GM18517 (cell line): Measurements from ENCODE around the gene SHLD3.
A peak's percentile ranks its signal among the peaks of the same experiment; 100 is the strongest.
"Not testable (repeated sequence)": the region's sequence is repeated elsewhere in the genome, so short reads cannot be mapped to it uniquely, and the experiment has no call there.

Experiments used
- ATAC-seq: cut with Tn5 transposase; IDR thresholded peaks from one replicate; pipeline ENCODE4 v1.9.1; 2021; ENCODE audit warnings: mild to moderate bottlenecking, moderate library complexity; ENCODE audit not compliant: unreplicated experiment

The SHLD3 gene, protein sequence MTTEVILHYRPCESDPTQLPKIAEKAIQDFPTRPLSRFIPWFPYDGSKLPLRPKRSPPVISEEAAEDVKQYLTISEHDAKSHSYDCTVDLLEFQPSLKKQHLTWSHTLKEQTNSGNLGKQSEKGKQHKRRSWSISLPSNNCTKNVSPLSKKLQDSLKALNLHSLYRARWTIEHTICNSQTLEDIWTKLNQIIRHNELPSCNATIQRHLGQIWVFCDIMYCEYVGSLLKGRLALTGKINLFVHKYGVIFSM

GRCh38 chr5:65624571-65625555 is at the start of gene SHLD3, which contains the start of gene TRAPPC13:
SHLD3 (plus strand) TSS chr5:65625027; CDS start chr5:65629588, 4,561 bp downstream.
TRAPPC13 (plus strand) TSS chr5:65625027; CDS start chr5:65625061, 34 bp downstream.
- ATAC-seq = peak; percentile 78

DNA sequence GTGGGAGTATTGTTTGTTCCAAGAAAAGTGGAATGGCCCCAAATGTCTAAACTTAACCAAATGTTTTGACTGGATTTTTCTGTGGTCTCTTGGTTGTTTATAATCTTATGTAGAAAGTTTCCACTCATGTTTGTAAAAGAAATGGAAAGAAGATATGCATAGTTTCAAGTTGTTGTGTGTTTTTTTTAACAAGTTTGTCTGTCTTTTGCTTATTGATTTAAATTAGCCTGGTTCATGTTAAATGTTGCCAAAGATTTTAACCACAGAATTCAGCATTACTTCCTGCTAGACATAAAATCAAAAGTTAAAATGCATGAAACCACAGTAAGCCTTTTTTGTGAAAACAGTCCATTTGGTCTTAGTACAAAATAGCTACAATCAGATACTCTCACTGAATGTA is 47.7 kb upstream of the SHLD3 start:
- ATAC-seq = no peak

DNA sequence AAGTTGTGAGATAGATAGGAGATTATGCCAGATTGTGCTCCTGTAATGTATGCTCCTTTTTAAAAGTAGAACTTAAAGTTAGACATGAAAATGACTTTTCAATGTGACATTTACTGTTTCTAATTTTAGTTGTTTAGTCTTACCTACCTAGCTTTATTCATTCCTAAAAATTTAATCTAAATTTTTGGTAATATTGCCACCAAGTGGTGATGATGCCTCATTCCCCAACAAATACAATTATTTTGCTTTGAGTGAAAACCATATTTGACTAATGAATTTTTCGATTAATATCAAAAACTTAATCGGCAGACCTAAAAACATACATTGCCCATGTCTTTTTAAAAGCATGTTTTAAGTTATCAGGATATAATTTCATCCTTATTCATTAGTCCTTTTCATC is 36.1 kb upstream of the SHLD3 start:
- no peak for ATAC-seq

DNA sequence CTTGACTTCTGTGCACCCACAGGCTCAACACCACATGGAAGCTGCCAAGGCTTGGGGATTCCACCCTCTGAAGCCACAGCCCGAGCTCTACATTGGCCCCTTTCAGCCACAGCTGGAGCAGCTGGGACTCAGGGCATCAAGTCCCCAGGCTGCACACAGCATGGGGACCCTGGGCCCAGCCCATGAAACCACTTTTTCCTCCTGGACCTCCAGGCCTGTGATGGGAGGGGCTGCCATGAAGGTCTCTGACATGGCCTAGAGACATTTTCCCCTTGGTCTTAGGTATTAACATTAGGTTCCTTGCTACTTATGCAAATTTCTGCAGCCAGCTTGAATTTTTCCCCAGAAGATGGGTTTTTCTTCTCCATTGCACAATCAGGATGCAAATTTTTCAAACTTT is 23.1 kb upstream of the SHLD3 start:
- ATAC-seq = not testable (repeated sequence)

GRCh38 chr5:65611524-65611923 is 13.3 kb upstream of the SHLD3 start:
- ATAC-seq = no peak

DNA sequence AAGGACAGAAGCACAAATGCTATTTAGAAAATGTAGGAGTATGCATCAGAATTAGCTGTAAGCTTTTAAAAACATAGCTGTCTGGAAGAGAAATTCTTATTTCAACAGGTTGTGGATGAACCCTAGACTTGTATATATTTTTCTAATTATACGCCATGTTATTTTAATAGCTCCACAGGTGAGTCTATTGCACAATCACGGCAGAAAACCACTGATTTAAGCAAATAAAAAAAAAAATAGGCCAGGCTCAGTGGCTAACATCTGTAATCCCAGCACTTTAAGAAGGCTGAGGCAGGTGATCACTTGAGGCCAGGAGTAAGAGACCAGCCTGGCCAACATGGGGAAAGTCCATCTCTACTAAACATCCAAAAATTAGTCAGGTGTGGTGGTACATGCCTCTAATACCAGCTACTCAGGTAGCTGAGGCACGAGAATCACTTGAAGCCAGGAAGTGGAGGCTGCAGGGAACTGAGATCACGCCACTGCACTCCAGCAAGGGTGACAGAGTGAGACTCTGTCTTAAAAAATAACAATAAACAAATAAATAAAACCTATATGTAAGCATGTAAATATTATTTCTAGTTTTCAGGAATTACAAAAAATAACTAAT is 12.4 kb upstream of the SHLD3 start:
- ATAC-seq = no peak

- ATAC-seq = no peak
These were observed 4.8 kb upstream of the SHLD3 start for GRCh38 chr5:65620021-65620420.

- ATAC-seq = not testable (repeated sequence)
These were observed 2.9 kb upstream of the SHLD3 start for GRCh38 chr5:65621961-65622360.

DNA sequence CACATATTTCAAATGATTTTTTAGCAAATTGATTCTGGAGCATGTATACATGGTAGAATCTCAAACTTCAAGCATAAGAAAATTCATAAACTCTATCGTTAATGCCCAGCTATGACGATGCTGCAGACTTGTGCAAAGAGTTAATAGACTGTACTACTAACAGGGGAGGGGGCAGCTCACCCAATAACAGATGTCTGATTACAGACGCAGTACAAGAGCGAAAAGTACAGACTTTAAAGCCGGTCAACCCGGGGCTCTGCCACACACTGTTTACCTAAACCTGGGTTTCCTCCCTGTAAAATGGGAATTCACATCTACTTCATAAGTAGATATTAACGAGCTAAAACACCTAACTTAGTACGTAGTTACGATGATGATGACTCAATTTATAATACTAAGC is 1.3 kb upstream of the SHLD3 start:
- no peak for ATAC-seq

- ATAC-seq = peak; percentile 87
These were observed 729 bp upstream of the SHLD3 start, which contains the start of gene TRIM23 for GRCh38 chr5:65624025-65624570. TRIM23 (minus strand) TSS chr5:65624333; CDS start chr5:65624274, 59 bp downstream.

DNA sequence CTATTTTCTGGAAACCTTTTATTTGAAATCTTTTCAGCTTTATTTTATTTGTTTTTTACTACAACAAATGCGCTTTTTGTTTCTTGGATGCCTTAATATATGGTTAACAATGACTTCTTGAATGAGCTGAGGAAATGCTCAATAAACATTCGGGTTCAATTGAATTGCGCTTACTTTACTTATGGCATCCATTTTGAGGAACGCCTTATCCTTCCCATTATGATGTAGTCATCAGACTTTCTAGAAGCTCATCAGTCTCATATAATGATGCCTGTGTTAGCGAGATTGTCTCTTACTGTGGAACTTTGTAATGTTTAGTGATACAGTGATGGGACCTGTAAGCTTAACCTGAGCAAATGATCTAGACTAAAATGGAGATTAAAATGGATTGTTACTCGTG is 916 bp downstream of the SHLD3 start:
- no peak for ATAC-seq

DNA sequence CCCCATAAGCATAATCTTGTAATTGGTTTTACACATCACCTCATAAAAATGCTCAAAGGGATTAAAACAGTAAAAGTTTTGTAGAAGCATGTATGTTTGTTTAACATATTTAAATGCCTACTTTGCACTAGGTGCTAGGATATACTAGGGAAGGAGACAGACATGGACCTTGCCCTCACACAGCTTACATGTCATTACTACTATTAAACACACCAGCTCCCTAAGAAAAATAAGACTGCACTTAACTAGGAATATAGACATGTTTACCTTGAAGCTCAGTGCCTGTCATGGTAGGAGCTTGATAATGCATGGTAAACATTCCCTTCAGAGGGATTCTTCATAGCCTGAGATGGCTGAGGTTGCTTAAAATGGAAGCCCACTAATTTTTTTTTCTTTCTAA is 6.2 kb downstream of the SHLD3 start:
- ATAC-seq = no peak

DNA sequence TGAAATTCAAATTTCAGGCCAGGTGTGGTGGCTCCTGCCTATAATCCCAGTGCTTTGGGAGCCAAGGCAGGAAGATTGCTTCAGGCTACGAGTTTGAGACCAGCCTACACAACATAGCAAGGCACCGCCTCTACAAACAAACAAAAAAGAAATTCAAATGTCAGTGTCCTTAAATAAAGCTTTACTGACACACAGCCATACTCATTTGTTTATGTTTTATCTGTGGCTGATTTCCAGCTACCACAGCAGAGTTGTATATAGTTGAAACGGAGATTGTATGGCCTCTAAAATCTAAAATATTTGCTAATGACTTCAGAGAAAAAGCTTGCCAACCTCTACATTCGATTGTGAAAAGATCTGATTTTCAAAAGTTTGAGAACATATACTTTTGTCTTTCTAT is 15.4 kb downstream of the SHLD3 start:
- no peak for ATAC-seq

DNA sequence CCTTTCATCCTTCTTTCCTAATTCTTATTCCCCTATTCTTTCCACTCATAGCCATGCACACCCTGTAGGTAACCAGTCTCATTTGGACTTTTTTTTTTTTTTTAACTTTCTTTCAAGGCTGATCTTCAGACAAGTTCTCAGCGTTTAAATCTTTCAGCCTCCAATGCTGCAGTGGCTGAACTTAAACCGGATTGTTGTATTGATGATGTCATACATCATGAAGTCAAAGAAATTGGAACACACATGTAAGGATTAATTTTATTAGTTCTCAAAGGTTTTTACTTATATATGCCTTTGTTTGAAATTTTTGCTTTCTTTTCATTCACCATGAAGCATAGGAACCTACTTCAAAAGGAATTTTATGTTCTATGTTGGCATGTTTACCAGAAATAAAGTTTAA is 22.1 kb downstream of the SHLD3 start:
- no peak for ATAC-seq

- no peak for ATAC-seq
These were observed 23.1 kb downstream of the SHLD3 start for GRCh38 chr5:65647941-65648340.

DNA sequence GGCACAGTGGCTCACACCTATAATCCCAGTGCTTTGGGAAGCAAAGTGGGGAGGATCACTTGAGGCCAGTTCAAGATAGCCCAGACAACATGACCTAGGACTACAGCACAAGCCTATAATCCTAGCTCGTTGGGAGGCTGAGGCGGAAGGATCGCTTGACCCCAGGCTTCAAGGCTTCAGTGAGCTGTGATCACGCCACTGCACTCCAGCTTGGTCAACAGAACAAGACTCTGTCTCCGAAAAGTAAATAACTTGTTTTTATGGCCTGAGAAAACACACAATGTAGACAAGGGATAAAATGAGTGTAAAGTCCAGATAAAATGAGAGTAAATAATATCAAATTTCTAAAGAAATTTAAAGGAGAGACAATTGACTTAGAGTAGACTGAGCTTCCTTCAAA is 26.3 kb downstream of the SHLD3 start:
- no peak for ATAC-seq

GRCh38 chr5:65654713-65655112 is 29.9 kb downstream of the SHLD3 start:
- no peak for ATAC-seq

DNA sequence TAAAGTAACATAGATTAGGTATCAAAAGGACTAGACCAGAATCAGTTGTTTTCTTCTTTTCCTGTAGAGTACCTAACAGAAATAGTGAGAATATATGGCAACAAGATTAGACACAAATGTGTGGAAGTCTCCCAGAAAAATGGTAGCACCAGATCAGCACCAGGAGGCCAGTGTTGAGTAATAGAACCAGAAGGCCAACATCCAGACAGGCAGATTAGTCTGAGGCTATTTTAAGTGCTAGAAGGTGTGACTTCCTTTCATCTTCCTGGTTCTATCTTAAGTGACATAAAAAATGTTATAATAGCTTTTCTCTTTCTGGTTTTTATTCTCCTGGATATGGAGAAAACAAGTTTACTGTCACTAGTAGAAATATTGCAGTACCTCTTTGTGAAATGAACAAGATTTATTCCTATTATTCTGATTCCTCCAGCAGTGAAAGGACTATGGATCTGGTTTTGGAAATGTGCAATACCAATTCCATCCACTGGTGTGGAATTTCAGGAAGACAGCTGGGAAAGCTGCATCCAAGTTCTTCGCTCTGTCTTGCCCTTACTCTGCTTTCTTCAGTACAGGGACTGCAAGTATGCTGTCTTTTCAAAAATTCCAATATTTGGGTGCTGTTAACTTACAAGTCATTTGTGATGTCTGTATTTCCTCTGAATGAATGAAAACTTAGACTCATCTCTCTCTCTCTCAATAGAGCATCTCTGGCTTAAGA is 39.1 kb downstream of the SHLD3 start:
- no peak for ATAC-seq

GRCh38 chr5:65668696-65669095 is 43.9 kb downstream of the SHLD3 start:
- no peak for ATAC-seq

DNA sequence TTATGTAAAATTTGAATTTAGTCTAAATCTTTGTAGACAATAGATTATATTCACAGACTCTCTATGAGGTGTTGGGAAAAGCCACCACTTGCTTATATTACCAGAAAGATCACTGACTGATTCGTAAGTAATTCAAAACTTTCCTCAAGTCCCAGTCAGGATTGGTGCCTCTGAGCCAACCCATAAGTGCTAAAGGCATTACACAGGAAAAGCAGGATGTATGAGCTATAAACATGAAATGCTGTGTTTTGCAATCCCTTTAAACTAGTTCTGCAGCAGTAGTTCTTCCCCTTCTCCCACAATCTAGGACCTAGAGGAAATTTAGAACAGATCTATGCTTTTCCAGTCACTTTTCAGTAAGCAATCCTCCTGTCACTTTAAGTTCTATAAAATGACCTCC is 48.0 kb downstream of the SHLD3 start:
- ATAC-seq = no peak
